ENCODE measurements around the gene ETFDH. TPM values are rescaled to one million over a fixed set of nuclear protein-coding genes. Genes with fewer than 3 reads are reported as not detected.

ETFDH gene
- total and polyA plus RNA-seq, 10 of the 15 experiments (the other 5 are each of a cell fraction or from before 2014, with no cell fraction given), result 10.9 to 30.4 (median 20.6) TPM

DNA sequence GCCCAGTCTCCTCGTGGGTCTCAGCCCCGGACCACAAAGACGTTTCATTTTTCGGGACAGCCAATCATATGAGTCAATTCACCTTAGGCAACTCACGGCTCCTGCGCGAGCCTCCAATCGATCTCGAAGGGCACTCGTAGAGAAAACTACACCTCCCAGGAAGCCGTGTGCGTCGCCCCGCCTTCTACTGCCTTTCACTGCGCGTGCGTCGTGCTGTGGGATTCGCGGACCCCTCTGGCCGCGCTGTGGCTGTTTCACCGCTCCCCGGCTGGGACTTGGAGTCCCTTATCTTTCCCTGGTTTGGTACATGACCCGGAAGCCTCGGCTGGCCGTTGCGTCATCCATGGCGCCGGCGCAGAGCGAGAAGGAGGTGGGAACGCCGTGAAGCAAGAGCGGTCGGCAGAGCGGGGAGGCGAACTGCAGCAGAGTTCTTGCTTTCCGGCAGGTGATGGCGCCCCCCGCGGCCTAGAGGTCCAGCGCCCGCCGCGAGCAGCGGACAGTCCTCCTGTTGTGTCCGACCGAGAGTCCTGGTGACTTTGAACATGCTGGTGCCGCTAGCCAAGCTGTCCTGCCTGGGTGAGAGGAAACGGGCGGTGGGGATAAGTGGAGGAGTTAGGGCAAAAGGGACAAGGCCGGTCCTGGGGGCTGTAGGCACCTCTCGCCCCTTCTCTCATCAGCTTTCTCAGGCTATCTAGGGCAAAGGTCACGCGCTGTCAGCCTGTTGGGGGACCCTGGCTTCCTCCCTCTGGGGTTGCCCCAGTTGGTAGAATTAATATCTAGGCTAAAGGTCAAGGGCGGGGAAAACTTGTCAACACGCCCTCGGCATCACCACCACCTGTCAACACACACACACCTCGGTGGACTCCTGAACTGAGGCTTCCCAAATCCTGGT, at the start of gene ETFDH (continued):
- TF ChIP-seq IKZF2 (IDR thresholded peaks at IDR 0.05) (no peak; a peak in 1 of 4 replicates), ZNF24 (IDR thresholded peaks at IDR 0.05) (0 out of 2 replicates have a peak, but pooled peaks have one; percentile 10), TAF1 (IDR thresholded peaks at IDR 0.05; ENCODE audit: borderline replicate concordance, low read depth, low read length) (0 out of 2 replicates have a peak, but pooled peaks have one; percentile 74), PAX8 (IDR thresholded peaks at IDR 0.05) (no peak), GABPA (IDR thresholded peaks at IDR 0.05; ENCODE audit: low read depth) (peak; percentile 66; the same call in 1 of the 2 replicates), HDAC2 (IDR thresholded peaks at IDR 0.05) (no peak), HDAC6 (IDR thresholded peaks at IDR 0.05; ENCODE audit: unreplicated experiment) (no peak), IRF4 (IDR thresholded peaks at IDR 0.05; ENCODE audit: low read depth, low read length) (no peak), BHLHE40 (IDR thresholded peaks at IDR 0.05; ENCODE audit: borderline replicate concordance in 1 of 2, low read depth in 2 of 2, low read length in 1 of 2) (peak in 1 of 2 experiments; percentile 43; a peak in 1 of 4 replicates), GATAD2B (conservative IDR thresholded peaks at IDR 0.05; ENCODE audit: low read depth) (peak; percentile 93), POU2F2 (IDR thresholded peaks at IDR 0.05; ENCODE audit: borderline replicate concordance, low read depth, low read length) (no peak; the same call in 2 of the 3 replicates)
- TF ChIP-seq, protein P1, sequence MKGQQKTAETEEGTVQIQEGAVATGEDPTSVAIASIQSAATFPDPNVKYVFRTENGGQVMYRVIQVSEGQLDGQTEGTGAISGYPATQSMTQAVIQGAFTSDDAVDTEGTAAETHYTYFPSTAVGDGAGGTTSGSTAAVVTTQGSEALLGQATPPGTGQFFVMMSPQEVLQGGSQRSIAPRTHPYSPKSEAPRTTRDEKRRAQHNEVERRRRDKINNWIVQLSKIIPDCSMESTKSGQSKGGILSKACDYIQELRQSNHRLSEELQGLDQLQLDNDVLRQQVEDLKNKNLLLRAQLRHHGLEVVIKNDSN (IDR thresholded peaks at IDR 0.05; ENCODE audit: borderline replicate concordance, extremely low read length, insufficient read depth, low read depth, low read length), result no peak
- TF ChIP-seq, protein P2, sequence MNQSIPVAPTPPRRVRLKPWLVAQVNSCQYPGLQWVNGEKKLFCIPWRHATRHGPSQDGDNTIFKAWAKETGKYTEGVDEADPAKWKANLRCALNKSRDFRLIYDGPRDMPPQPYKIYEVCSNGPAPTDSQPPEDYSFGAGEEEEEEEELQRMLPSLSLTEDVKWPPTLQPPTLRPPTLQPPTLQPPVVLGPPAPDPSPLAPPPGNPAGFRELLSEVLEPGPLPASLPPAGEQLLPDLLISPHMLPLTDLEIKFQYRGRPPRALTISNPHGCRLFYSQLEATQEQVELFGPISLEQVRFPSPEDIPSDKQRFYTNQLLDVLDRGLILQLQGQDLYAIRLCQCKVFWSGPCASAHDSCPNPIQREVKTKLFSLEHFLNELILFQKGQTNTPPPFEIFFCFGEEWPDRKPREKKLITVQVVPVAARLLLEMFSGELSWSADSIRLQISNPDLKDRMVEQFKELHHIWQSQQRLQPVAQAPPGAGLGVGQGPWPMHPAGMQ (IDR thresholded peaks at IDR 0.05; ENCODE audit: borderline replicate concordance), result no peak

All from GM12878 (cell line).